GM10847 (cell line): ENCODE results near the gene PDE10A.

Source experiments
- POLR2A ChIP-seq: IDR thresholded peaks from 2 replicates; pipeline ENCODE4 v1.6.1; 2011; ENCODE audit not compliant: insufficient read length; ENCODE audit errors: extremely low read depth

PDE10A gene

GRCh38 chr6:165404296-165404695 lies 258.7 kb downstream of the PDE10A start:
- no peak for TF ChIP-seq POLR2A

GRCh38 chr6:165403006-165403595 lies 259.9 kb downstream of the PDE10A start:
- TF ChIP-seq POLR2A, result no peak

- TF ChIP-seq POLR2A, result no peak
Observed at GRCh38 chr6:165401092-165401491, 261.9 kb downstream of the PDE10A start.

- no peak for TF ChIP-seq POLR2A
Observed at GRCh38 chr6:165390475-165390874, 272.6 kb downstream of the PDE10A start.

- TF ChIP-seq POLR2A, result no peak
Observed at GRCh38 chr6:165389534-165389933, 273.5 kb downstream of the PDE10A start.

- TF ChIP-seq POLR2A, result no peak
Observed at GRCh38 chr6:165383323-165383722, 279.7 kb downstream of the PDE10A start.

- TF ChIP-seq POLR2A, result no peak
Observed at GRCh38 chr6:165376100-165376499, 286.9 kb downstream of the PDE10A start.

- no peak for TF ChIP-seq POLR2A
Observed at GRCh38 chr6:165365371-165365770, 297.7 kb downstream of the PDE10A start.

- no peak for TF ChIP-seq POLR2A
Observed at GRCh38 chr6:165345700-165346099, 317.3 kb downstream of the PDE10A start.

- no peak for TF ChIP-seq POLR2A
Observed at GRCh38 chr6:165340532-165340931, 322.5 kb downstream of the PDE10A start.

- no peak for TF ChIP-seq POLR2A
Observed at GRCh38 chr6:165325609-165326008, 337.4 kb downstream of the PDE10A start.

- TF ChIP-seq POLR2A, result no peak
Observed at GRCh38 chr6:165321555-165322145, 341.4 kb downstream of the PDE10A start.

- TF ChIP-seq POLR2A, result no peak
Observed at GRCh38 chr6:165321150-165321549, 341.9 kb downstream of the PDE10A start.

GRCh38 chr6:165317723-165318122 lies 345.3 kb downstream of the PDE10A start:
- no peak for TF ChIP-seq POLR2A

- TF ChIP-seq POLR2A, result no peak
Observed at GRCh38 chr6:165308926-165309731, 353.9 kb downstream of the PDE10A start, which contains the start of gene C6orf118. Gene C6orf118, minus strand, starts transcription at chr6:165309605. Its CDS starts 19 bp downstream, at chr6:165309586.

- TF ChIP-seq POLR2A, result no peak
Observed at GRCh38 chr6:165306955-165307354, 356.1 kb downstream of the PDE10A start.
